Measurements from ENCODE around the gene MARCHF2. TPM values are rescaled to one million over a fixed set of nuclear protein-coding genes. Genes with fewer than 3 reads are reported as not detected.
"Not testable (repeated sequence)": the region's sequence is repeated elsewhere in the genome, so short reads cannot be mapped to it uniquely, and the experiment has no call there.

Gene MARCHF2
- total RNA-seq, 1 experiment from 2014 or later = 27.5 TPM

GRCh38 chr19:8385566-8385965 is 27.5 kb upstream of the MARCHF2 start:
- not testable (repeated sequence) for H2BK12ac ChIP-seq (ENCODE audit: insufficient read length, low read depth, low read length); H3T11ph ChIP-seq (ENCODE audit: low read length); H3K4me1 ChIP-seq (ENCODE audit: insufficient read depth, low read length); H3K79me2 ChIP-seq (ENCODE audit: insufficient read depth, low read length); H4K5ac ChIP-seq (ENCODE audit: insufficient read length, low read depth, low read length); H3K23me2 ChIP-seq (ENCODE audit: insufficient read length, low read depth, low read length, poor library complexity, severe bottlenecking); H3K9me3 ChIP-seq (ENCODE audit: control insufficient read depth, low read depth, low read length); H4K8ac ChIP-seq (replicated peaks; ENCODE audit: insufficient read length, low read depth, low read length); DNase-seq; H2BK5ac ChIP-seq (ENCODE audit: insufficient read length, low read length); H3K14ac ChIP-seq (ENCODE audit: insufficient read depth, low read length); H3K4ac ChIP-seq (ENCODE audit: low read depth, low read length); H3K4me2 ChIP-seq (ENCODE audit: insufficient read depth, insufficient read length, low read length); H3K56ac ChIP-seq (ENCODE audit: insufficient read length, low read depth, low read length); H4K91ac ChIP-seq (ENCODE audit: insufficient read length, low read depth, low read length); H3K79me1 ChIP-seq (ENCODE audit: insufficient read depth, low read depth, low read length, poor library complexity, severe bottlenecking); H3K18ac ChIP-seq (ENCODE audit: insufficient read length, low read depth, low read length); H3K4me3 Mint-ChIP-seq; H3K27ac ChIP-seq (ENCODE audit: insufficient read length, low read depth, low read length); H2BK15ac ChIP-seq (ENCODE audit: low read depth, low read length); H3K27ac Mint-ChIP-seq; H4K20me1 ChIP-seq (ENCODE audit: control insufficient read depth, insufficient read depth, insufficient read length); H2BK20ac ChIP-seq (ENCODE audit: low read depth, low read length, poor library complexity, severe bottlenecking); H3K27me3 Mint-ChIP-seq (ENCODE audit: low read depth); H3K9ac ChIP-seq (ENCODE audit: extremely low read depth, insufficient read length, low read length); H2BK120ac ChIP-seq (ENCODE audit: low read depth, low read length, poor library complexity, severe bottlenecking); H3K23ac ChIP-seq (ENCODE audit: insufficient read length, low read depth, low read length); H2AFZ ChIP-seq (ENCODE audit: low read length); H2AK5ac ChIP-seq (ENCODE audit: insufficient read length, low read length); H3K27me3 ChIP-seq (ENCODE audit: insufficient read depth, low read length)
- Mint-ChIP-seq H3K36me3 (ENCODE audit: insufficient read depth in 1 of 3, low read depth in 3 of 3) (peaks cover 15 to 17% (median 16%) of the 10 kb centered on the region in 3 experiments; a peak in 6 of 7 replicates), H3K9me3 (peaks cover 9 to 11% of the 10 kb centered on the region in 2 experiments; a peak in 4 of 5 replicates), H3K4me1 (peaks cover 11 to 12% of the 10 kb centered on the region in 2 experiments; a peak in 3 of 4 replicates)
- no CpG with 5 or more reads among the region's 3 CpGs for WGBS (ENCODE audit: extremely low coverage, insufficient read length, low lambda C conversion rate)

DNA sequence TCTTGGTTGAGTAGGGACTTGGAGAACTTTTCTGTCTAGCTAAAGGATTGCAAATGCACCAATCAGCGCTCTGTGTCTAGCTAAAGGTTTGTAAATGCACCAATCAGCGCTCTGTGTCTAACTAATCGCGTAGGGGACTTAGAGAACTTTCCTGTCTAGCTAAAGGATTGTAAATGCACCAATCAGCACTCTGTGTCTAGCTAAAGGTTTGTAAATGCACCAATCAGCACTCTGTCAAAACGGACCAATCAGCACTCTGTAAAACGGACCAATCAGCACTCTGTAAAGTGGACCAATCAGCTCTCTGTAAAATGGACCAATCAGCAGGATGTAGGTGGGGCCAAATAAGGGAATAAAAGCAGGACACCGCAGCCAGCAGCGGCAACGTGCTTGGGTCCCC is 26.7 kb upstream of the MARCHF2 start:
- DNase-seq; H3K9ac ChIP-seq (ENCODE audit: extremely low read depth, insufficient read length, low read length); H3K4me1 Mint-ChIP-seq; H3K27ac Mint-ChIP-seq; H3K18ac ChIP-seq (ENCODE audit: insufficient read length, low read depth, low read length); H4K20me1 ChIP-seq (ENCODE audit: control insufficient read depth, insufficient read depth, insufficient read length); H2BK20ac ChIP-seq (ENCODE audit: low read depth, low read length, poor library complexity, severe bottlenecking); H3K9me3 ChIP-seq (ENCODE audit: control insufficient read depth, low read depth, low read length); H4K5ac ChIP-seq (ENCODE audit: insufficient read length, low read depth, low read length); H3K23ac ChIP-seq (ENCODE audit: insufficient read length, low read depth, low read length); H2BK12ac ChIP-seq (ENCODE audit: insufficient read length, low read depth, low read length); H3K23me2 ChIP-seq (ENCODE audit: insufficient read length, low read depth, low read length, poor library complexity, severe bottlenecking); H3K27ac ChIP-seq (ENCODE audit: insufficient read length, low read depth, low read length); H2BK5ac ChIP-seq (ENCODE audit: insufficient read length, low read length); H4K8ac ChIP-seq (replicated peaks; ENCODE audit: insufficient read length, low read depth, low read length); H3K56ac ChIP-seq (ENCODE audit: insufficient read length, low read depth, low read length); H3K79me2 ChIP-seq (ENCODE audit: insufficient read depth, low read length); H3K4me3 Mint-ChIP-seq; H3T11ph ChIP-seq (ENCODE audit: low read length); H4K91ac ChIP-seq (ENCODE audit: insufficient read length, low read depth, low read length); H2AK5ac ChIP-seq (ENCODE audit: insufficient read length, low read length); H2BK15ac ChIP-seq (ENCODE audit: low read depth, low read length); H2BK120ac ChIP-seq (ENCODE audit: low read depth, low read length, poor library complexity, severe bottlenecking); H3K14ac ChIP-seq (ENCODE audit: insufficient read depth, low read length); H3K27me3 ChIP-seq (ENCODE audit: insufficient read depth, low read length); H3K4me2 ChIP-seq (ENCODE audit: insufficient read depth, insufficient read length, low read length); H2AFZ ChIP-seq (ENCODE audit: low read length); H3K4me1 ChIP-seq (ENCODE audit: insufficient read depth, low read length); H3K79me1 ChIP-seq (ENCODE audit: insufficient read depth, low read depth, low read length, poor library complexity, severe bottlenecking); H3K4ac ChIP-seq (ENCODE audit: low read depth, low read length); H3K27me3 Mint-ChIP-seq (ENCODE audit: low read depth): not testable (repeated sequence)
- WGBS (ENCODE audit: extremely low coverage, insufficient read length, low lambda C conversion rate) = no CpG with 5 or more reads among the region's 9 CpGs
- Mint-ChIP-seq H3K9me3 (peaks cover 9 to 11% of the 10 kb centered on the region in 2 experiments; a peak in 4 of 5 replicates), H3K36me3 (ENCODE audit: insufficient read depth in 1 of 3, low read depth in 3 of 3) (peaks cover 15 to 17% (median 16%) of the 10 kb centered on the region in 3 experiments; a peak in 6 of 7 replicates)

All from H9 (cell line).